PC-9 (cell line): ENCODE results near the gene FOXD1. TPM values are rescaled to one million over a fixed set of nuclear protein-coding genes. Genes with fewer than 3 reads are reported as not detected.

Experiments used
- BruUV-seq: library from RNA; stranded (reverse); fragments of 400-500 nt; replicated peaks from 2 replicates; lab custom pipeline; 2021; lab: Mats Ljungman, UMichigan
- CTCF ChIA-PET: fragments of 300-600 bp; sonication (Branson Sonifier 250); formaldehyde crosslinking; loops from one replicate; lab custom pipeline; 2022; ENCODE audit warnings: antibody characterized with exemption; lab: Charles Lee
- POLR2A ChIA-PET: fragments of 300-600 bp; sonication (Branson Sonifier 250); formaldehyde crosslinking; loops from one replicate; lab custom pipeline; 2022; ENCODE audit warnings: antibody characterized with exemption; ENCODE audit not compliant: unreplicated experiment; lab: Charles Lee
- DNase-seq, 2 experiments: peaks; one replicate each; pipeline versions ENCODE4 v3.0.0 to v3.0.0-alpha.2; 2015 to 2022; ENCODE audit warnings: mixed read lengths in 1 of 2
- H2AFZ ChIP-seq: fragments of 200-600 bp; sonication (generic); 2 replicates; pipeline ENCODE4 v1.8.1; 2017; ENCODE audit warnings: antibody characterized with exemption
- H3F3A ChIP-seq: fragments of 200-600 bp; sonication (generic); 2 replicates; pipeline ENCODE4 v1.8.1; 2017; ENCODE audit warnings: antibody characterized with exemption, mild to moderate bottlenecking, low read depth; ENCODE audit not compliant: insufficient read depth
- H3K27ac ChIP-seq: fragments of 200-600 bp; sonication (generic); 2 replicates; pipeline ENCODE4 v1.6.1; 2016; ENCODE audit warnings: mixed run types
- H3K27me3 ChIP-seq: fragments of 200-600 bp; sonication (generic); 2 replicates; pipeline ENCODE4 v1.6.1; 2016; ENCODE audit warnings: low read depth, mixed run types; ENCODE audit not compliant: insufficient read depth
- H3K36me3 ChIP-seq: fragments of 200-600 bp; sonication (generic); 2 replicates; pipeline ENCODE4 v1.6.1; 2016; ENCODE audit warnings: low read depth, mixed run types
- H3K4me1 ChIP-seq: fragments of 200-600 bp; sonication (generic); replicated peaks from 2 replicates; pipeline ENCODE4 v1.6.1; 2016; ENCODE audit warnings: mixed run types; ENCODE audit not compliant: insufficient read depth
- H3K4me2 ChIP-seq: fragments of 200-600 bp; sonication (generic); 2 replicates; pipeline ENCODE4 v1.6.1; 2017; ENCODE audit warnings: mixed run types
- H3K4me3 ChIP-seq: fragments of 200-600 bp; sonication (generic); 2 replicates; pipeline ENCODE4 v1.6.1; 2016; ENCODE audit warnings: mixed run types
- H3K79me2 ChIP-seq: fragments of 200-600 bp; sonication (generic); 2 replicates; pipeline ENCODE4 v1.6.1; 2017; ENCODE audit warnings: low read depth, mixed run types
- H3K9me2 ChIP-seq: fragments of 200-600 bp; sonication (generic); 2 replicates; pipeline ENCODE4 v1.8.1; 2017; ENCODE audit warnings: mild to moderate bottlenecking; ENCODE audit not compliant: insufficient read depth
- H3K9me3 ChIP-seq: fragments of 200-600 bp; sonication (generic); 2 replicates; pipeline ENCODE4 v1.8.1; 2016; ENCODE audit warnings: low read depth; ENCODE audit not compliant: insufficient read depth
- H4K20me1 ChIP-seq: fragments of 200-600 bp; sonication (generic); 2 replicates; pipeline ENCODE4 v1.8.1; 2017; ENCODE audit not compliant: insufficient read depth
- EZH2 ChIP-seq: fragments of 200-600 bp; sonication (generic); IDR thresholded peaks from 2 replicates; pipeline ENCODE4 v1.8.0; 2017; ENCODE audit warnings: antibody characterized with exemption, low read depth
- intact Hi-C: fragments of 100-400 bp; cut with micrococcal nuclease; formaldehyde crosslinking; loops from one replicate; pipeline ENCODE4 v1.10.0; 2022; ENCODE audit not compliant: unreplicated experiment
- total RNA-seq: library from RNA; stranded (reverse); gene quantifications from 2 replicates; pipeline ENCODE4 v1.2.3, GENCODE V29; 2021
- TF ChIP-seq, protein P1 (sequence below): fragments of 200-600 bp; sonication (generic); conservative IDR thresholded peaks from 2 replicates; pipeline ENCODE4 v1.6.1; 2017; ENCODE audit warnings: mixed run types, antibody characterized with exemption, mild to moderate bottlenecking, moderate library complexity

The FOXD1 gene
- total RNA-seq, 1 experiment from 2014 or later = 4.1 TPM

DNA sequence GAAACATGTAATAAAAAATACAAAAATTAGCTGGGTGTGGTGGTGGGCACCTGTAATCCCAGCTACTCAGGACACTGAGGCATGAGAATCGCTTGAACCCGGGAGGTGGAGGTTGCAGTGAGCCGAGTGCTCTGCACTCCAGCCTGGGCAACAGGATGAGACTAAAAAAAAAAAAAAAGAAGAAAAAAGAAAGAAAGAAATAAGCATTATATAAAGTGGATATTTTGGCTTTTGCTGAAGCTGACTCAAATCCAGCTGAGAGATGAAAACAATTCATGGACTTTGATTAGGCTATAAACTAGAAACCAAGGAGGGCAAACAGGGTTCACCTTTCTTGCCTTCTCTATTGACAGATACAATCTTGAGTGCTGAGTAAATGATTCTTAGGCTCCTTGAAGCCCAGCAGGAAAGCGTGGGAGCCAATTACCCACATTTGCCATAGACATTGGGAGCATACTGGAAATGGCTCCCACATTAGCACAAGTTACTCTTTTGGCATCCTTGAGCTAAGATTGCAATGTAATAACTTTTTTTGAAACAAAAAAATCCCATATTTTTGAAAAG, 47.3 kb upstream of the FOXD1 start:
- H3K27ac ChIP-seq = no peak overlapping the region
- H4K20me1 ChIP-seq = peaks cover 16% of the 10 kb centered on the region
- H3K9me3 ChIP-seq = no peaks in the 10 kb centered on the region
- ChIA-PET POLR2A (interaction anchor here (0.6 kb wide), 1 partner anchor 53 kb away, joined by 3 read pairs; no protein-coding TSS in a partner anchor), CTCF (no interaction called here)
- no peak overlapping the region for H2AFZ ChIP-seq
- no peaks in the 10 kb centered on the region for H3K9me2 ChIP-seq
- no TSS peak for BruUV-seq
- no peak overlapping the region for H3K4me3 ChIP-seq
- no peaks in the 10 kb centered on the region for H3K27me3 ChIP-seq
- peaks cover 16% of the 10 kb centered on the region for H3K36me3 ChIP-seq
- H3K4me1 ChIP-seq = peaks cover 31% of the 10 kb centered on the region
- H3K79me2 ChIP-seq = peaks cover 37% of the 10 kb centered on the region
- peaks cover 17% of the 10 kb centered on the region; the same call in 1 of the 2 replicates for H3F3A ChIP-seq
- no peak for DNase-seq
- TF ChIP-seq, protein P1, sequence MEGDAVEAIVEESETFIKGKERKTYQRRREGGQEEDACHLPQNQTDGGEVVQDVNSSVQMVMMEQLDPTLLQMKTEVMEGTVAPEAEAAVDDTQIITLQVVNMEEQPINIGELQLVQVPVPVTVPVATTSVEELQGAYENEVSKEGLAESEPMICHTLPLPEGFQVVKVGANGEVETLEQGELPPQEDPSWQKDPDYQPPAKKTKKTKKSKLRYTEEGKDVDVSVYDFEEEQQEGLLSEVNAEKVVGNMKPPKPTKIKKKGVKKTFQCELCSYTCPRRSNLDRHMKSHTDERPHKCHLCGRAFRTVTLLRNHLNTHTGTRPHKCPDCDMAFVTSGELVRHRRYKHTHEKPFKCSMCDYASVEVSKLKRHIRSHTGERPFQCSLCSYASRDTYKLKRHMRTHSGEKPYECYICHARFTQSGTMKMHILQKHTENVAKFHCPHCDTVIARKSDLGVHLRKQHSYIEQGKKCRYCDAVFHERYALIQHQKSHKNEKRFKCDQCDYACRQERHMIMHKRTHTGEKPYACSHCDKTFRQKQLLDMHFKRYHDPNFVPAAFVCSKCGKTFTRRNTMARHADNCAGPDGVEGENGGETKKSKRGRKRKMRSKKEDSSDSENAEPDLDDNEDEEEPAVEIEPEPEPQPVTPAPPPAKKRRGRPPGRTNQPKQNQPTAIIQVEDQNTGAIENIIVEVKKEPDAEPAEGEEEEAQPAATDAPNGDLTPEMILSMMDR = no peak
- no peak for TF ChIP-seq EZH2
- H3K4me2 ChIP-seq = no peak overlapping the region
- intact Hi-C loops = loop anchor here (2.0 to 5.0 kb wide), 3 partner anchors 41 to 574 kb away; no protein-coding TSS in a partner anchor

- Histone ChIP-seq H3K27ac (no peak overlapping the region), H3K36me3 (peaks cover 5% of the 10 kb centered on the region), H2AFZ (no peak overlapping the region), H3K27me3 (no peaks in the 10 kb centered on the region), H4K20me1 (peaks cover 5% of the 10 kb centered on the region), H3K4me1 (peaks cover 19% of the 10 kb centered on the region), H3K4me3 (no peak overlapping the region), H3K9me2 (no peaks in the 10 kb centered on the region), H3K9me3 (no peaks in the 10 kb centered on the region), H3K4me2 (no peak overlapping the region), H3F3A (peaks cover 7% of the 10 kb centered on the region; the same call in 1 of the 2 replicates), H3K79me2 (peaks cover 26% of the 10 kb centered on the region)
- no TSS peak for BruUV-seq
- POLR2A ChIA-PET = no interaction called here
- TF ChIP-seq EZH2 = no peak
- TF ChIP-seq, protein P1 = no peak
- CTCF ChIA-PET = interaction anchor here (0.5 to 0.6 kb wide), 2 partner anchors 97 to 215 kb away, joined by 4 read pairs; no protein-coding TSS in a partner anchor
- intact Hi-C loops = loop anchor here (5.0 kb wide), 2 partner anchors 277 to 572 kb away; no protein-coding TSS in a partner anchor
- no peak for DNase-seq
Observed at GRCh38 chr5:73494721-73495120, 46.1 kb upstream of the FOXD1 start.

GRCh38 chr5:73493421-73493820, 44.8 kb upstream of the FOXD1 start:
- H4K20me1 ChIP-seq = no peaks in the 10 kb centered on the region
- no peaks in the 10 kb centered on the region for H3K9me2 ChIP-seq
- H3K4me1 ChIP-seq = peaks cover 16% of the 10 kb centered on the region
- POLR2A ChIA-PET = no interaction called here
- peaks cover 7% of the 10 kb centered on the region; the same call in 1 of the 2 replicates for H3F3A ChIP-seq
- H3K36me3 ChIP-seq = no peaks in the 10 kb centered on the region
- H3K27ac ChIP-seq = no peak overlapping the region
- no peak overlapping the region for H3K4me3 ChIP-seq
- H2AFZ ChIP-seq = no peak overlapping the region
- peaks cover 13% of the 10 kb centered on the region for H3K79me2 ChIP-seq
- H3K9me3 ChIP-seq = no peaks in the 10 kb centered on the region
- H3K4me2 ChIP-seq = no peak overlapping the region
- DNase-seq = no peak
- no TSS peak for BruUV-seq
- no peak for TF ChIP-seq EZH2
- TF ChIP-seq, protein P1 = no peak
- CTCF ChIA-PET = interaction anchor here (0.7 kb wide), 1 partner anchor 280 kb away, joined by 6 read pairs; no protein-coding TSS in a partner anchor
- intact Hi-C loops = no loop called here
- no peaks in the 10 kb centered on the region for H3K27me3 ChIP-seq
